Stimulated activated CD4-positive, alpha-beta T cell treated with anti-CD3 and anti-CD28 coated beads, Interleukin-2, amount 100 ng/mL, for 24 hours (primary cell): ENCODE data around the gene LEMD2.
A peak's percentile ranks its signal among the peaks of the same experiment; 100 is the strongest.
"Not testable (repeated sequence)": the region's sequence is repeated elsewhere in the genome, so short reads cannot be mapped to it uniquely, and the experiment has no call there.

Source experiments
- DNase-seq, 2 donors: peaks; one replicate each; pipeline ENCODE4 v3.0.0-alpha.2; 2020

LEMD2 gene

GRCh38 chr6:33788694-33789549 is at the start of gene LEMD2:
TSS of gene LEMD2 (minus strand) at chr6:33789130. CDS start at chr6:33789116, 14 bp downstream.
- DNase-seq, result peak; percentile 94 to 95

DNA sequence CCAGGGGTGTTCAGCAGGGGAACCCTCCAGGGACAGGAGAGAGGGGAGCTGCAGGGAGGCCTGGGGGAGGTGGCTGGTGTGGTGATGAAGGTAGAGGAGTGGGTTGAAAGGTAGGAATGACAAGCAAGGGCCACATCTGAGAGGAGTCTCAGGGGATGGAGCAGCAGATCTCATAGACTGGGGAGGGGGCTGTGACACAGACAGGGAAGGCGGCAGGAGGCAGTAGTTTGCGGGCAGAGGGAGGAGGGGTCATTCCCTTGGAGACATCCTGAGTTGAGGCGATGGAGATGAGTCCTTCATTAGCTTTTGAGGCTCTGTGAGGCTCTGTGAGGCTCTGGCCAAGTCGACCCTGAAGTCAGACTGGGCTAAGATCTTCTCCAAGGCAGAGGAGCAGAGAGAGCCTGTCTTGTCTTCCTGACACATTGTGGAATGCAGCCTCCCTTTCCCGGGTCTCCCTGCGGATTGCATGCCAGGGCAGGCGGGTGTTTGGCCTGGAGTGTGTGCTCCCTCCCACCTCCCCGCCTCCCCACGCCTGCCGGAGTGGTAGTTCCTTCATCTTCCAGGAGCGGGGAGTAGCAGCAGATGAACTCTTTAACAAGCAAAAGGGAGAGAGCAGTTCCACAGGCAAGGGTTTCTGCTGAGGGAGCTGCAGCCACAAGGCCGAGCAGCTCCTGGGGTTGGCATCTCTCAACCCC is 49.2 kb upstream of the LEMD2 start:
- no peak for DNase-seq

GRCh38 chr6:33836806-33837469 is 48.0 kb upstream of the LEMD2 start:
- DNase-seq, result no peak

- DNase-seq, result no peak
These were observed 45.8 kb upstream of the LEMD2 start for GRCh38 chr6:33834401-33835392.

DNA sequence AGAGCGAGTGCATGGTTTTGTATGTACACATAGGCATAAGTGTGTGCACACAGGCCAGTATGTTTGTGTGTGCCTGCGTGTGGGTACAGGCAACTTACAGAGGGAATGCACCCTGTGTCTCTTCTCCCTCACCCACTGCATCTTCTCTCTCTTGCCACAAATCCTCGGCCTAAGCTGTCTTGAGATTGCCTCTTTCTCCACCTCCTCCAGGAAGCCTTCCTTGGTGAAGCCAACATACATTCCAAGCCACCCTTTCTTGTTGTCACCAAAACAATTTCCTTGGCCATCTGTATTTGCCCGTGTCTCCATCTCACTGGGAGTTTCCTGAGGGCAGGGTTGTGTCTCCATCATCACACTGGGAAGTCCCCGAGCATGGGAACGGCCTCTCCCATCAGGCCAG is 44.7 kb upstream of the LEMD2 start:
- DNase-seq, result no peak

DNA sequence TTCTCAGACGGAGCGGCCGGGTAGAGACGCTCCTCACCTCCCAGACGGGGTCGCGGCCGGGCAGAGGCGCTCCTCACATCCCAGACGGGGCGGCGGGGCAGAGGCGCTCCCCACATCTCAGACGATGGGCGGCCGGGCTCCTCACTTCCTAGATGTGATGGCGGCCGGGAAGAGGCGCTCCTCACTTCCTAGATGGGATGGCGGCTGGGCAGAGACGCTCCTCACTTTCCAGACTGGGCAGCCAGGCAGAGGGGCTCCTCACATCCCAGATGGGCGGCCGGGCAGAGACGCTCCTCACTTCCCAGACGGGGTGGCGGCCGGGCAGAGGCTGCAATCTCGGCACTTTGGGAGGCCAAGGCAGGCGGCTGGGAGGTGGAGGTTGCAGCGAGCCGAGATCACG is 43.9 kb upstream of the LEMD2 start:
- not testable (repeated sequence) for DNase-seq

- DNase-seq, result not testable (repeated sequence)
These were observed 42.8 kb upstream of the LEMD2 start for GRCh38 chr6:33831725-33832124.

DNA sequence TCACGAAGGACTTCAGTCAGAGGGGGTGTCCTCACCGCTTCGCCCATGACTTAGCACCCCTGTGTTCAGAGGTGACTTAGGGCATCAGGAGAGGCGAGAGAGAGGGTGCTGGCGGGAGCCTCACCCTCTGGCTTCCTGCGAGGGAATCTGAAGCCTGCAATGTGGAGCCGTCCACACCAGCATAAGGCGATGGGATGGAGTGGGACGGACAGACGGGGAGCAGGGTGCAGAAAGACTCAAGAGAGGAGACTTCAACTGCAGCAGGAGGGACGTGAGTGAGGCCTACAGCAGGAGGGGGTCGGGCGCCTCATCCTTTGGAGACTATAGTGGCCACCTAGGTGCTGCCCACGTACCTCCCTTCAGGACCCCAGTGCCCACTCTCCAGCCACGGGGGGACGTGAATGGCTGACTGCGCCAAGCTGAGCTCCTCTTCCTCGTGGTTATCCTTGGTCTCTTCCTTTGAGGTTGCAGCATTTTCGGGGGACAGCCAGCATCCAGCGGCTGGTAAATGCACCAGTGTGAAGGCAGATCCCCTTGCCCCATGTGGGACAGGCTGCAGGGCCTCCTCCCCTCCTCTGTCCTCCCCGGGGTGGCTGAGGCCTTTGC is 41.8 kb upstream of the LEMD2 start:
- no peak for DNase-seq

DNA sequence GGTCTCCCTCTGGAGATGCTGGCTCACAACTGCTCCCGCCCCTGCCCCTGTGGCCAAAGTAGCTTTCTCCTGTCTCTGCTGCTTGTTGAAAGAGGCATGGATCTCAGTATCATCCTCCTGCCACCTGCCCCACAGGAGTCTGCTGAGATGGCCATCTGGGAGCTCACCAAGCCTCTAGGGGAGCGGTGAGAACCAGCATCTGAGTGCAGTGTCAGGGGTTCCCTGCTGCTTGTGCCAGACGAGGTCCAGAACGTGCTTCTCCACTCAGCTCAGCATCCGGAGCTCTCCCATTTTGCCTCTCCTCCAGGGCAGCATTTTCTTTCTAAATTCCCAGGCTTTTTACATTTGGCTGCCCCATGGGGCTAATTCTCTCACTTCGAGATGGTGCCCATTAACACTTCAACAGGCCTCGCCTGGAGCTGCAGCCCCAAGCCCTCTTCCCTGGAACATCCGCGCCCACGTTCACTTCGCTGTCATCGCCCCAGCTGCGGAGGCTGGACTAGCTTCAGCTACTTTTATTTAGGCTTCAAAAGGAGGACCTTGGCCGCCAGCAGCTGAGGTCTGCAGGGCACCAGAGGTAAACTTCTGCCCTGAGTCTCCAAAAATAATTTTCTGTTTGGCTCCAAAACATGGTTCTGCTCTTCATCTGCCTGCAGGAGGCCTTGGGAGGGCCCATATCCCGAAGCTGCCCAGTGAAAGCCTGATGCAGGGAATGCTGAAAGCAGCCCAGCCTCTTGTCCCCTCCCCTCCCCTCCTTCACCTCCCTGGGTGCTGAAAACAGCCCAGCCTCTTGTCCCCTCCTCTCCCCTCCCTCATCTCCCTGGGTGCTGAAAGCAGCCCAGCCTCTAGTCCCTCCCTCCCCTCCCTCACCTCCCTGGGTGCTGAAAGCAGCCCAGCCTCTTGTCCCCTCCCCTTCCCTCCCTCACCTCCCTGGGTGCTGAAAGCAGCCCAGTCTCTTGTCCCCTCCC is 40.1 kb upstream of the LEMD2 start:
- DNase-seq, result no peak

- DNase-seq, result no peak
These were observed 39.5 kb upstream of the LEMD2 start for GRCh38 chr6:33828452-33828763.

- DNase-seq, result no peak
These were observed 38.9 kb upstream of the LEMD2 start for GRCh38 chr6:33827546-33828451.

GRCh38 chr6:33826537-33826936 is 37.6 kb upstream of the LEMD2 start:
- DNase-seq, result no peak

GRCh38 chr6:33824461-33825154 is 35.7 kb upstream of the LEMD2 start:
- DNase-seq, result no peak

- no peak for DNase-seq
These were observed 34.9 kb upstream of the LEMD2 start for GRCh38 chr6:33823806-33824205.

GRCh38 chr6:33822575-33823395 is 33.9 kb upstream of the LEMD2 start:
- DNase-seq, result no peak

GRCh38 chr6:33820784-33821520 is 32.0 kb upstream of the LEMD2 start:
- no peak for DNase-seq

DNA sequence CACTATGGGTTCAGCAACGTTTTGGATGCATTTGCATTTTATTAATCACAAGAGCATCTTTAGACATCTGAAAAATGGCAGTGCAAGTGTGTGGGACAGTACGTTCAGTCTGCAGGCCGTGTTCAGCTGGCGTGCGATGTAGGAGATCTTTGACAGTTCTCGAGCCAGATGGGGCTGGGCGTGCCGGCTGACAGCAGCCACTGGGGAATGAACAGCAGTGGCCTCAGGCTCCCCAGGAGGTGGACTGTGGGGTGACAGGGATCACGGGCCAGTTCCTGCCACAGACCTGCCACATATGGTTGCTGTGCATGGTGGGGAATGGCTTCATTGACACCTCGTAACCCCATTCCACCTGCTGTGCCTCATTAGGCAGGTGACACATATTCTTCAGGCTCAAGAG is 31.3 kb upstream of the LEMD2 start:
- no peak for DNase-seq

DNA sequence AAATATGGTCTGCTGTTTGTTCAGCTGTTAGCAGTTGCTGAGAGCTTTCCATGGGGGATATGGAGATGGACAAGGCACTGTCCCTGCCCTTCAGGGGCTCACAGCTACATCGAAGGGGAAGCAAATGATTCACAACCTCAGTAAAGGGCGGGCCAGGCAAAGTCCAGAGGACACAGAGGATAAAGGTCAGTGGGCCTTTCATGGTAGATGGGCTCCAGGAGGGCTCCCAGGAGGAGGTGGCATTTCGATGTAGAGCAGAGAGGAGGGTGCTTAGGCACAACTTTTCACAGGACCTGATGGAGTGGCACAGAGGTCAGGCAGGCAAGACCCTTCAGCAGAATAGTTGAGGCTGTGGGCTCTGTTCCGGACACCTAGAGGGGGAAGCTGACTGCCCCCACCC is 30.1 kb upstream of the LEMD2 start:
- no peak for DNase-seq
